Amygdala (tissue), 56 donors: ENCODE measurements around the gene USP2.
A peak's percentile ranks its signal among the peaks of the same experiment; 100 is the strongest.

Experiments used
- DNase-seq, 56 donors: peaks; one replicate each; lab custom pipeline; 2025; lab: John Stamatoyannopoulos, UW

The USP2 gene

GRCh38 chr11:119334174-119334930, 47.1 kb downstream of the USP2 start, which contains the start of gene RNF26:
Gene RNF26 (plus strand): TSS chr11:119334527. CDS start chr11:119335123, 596 bp downstream.
- peak in 55 of 56 donors; percentile 62 to 99 (median 93) for DNase-seq

DNA sequence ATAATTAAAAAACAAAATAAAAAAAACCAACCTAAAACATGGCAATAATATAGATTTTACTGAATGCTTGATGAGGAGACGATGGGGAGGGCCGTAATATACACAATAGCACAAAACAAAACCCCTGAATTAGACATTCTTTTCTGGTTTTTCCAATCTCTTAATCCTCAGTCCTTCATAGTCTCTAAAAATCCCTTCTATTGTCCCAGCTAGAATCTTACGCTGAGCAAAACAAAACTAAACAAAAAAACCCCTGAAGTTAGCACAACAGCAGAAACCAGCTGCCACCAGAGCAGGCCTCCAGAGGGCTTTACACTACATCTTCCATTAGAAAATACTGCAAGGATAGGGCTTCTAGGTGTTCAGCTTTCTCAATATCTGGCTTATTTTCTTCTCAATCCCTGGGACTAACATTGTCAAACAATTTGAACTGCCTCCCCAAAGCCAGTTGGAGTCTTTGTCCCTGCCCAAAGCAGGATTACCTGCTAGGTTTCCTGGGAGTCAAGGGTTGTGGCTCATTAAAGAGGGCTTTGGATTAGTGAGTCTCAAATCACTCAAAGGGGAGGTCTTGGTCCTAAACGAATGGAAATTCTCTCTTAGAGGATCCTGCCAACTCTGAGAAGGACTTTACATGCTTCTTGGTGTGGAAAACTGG, 49.3 kb downstream of the USP2 start:
- DNase-seq = no peak

DNA sequence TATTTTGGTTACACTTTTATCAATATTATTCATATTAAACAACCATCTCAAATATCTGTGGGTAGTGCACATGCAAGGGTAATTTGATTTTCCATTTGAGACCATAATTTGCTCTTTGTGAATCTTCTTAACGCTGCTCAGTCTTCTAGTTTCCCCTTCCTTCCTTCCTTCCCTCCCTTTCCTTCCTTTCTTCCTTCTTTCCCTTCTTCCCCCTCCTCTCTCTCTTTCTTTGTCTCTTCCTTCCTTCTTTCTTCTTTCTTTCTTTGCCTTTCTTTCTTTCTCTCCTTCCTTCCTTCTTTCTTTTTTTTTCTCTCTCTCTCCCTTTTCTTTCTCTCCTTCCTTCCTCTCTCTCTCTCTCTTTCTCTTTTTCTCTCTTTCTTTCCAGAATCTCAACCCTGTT, 51.3 kb downstream of the USP2 start:
- no peak for DNase-seq

- DNase-seq = no peak
These were observed 52.2 kb downstream of the USP2 start for GRCh38 chr11:119329320-119329719.

DNA sequence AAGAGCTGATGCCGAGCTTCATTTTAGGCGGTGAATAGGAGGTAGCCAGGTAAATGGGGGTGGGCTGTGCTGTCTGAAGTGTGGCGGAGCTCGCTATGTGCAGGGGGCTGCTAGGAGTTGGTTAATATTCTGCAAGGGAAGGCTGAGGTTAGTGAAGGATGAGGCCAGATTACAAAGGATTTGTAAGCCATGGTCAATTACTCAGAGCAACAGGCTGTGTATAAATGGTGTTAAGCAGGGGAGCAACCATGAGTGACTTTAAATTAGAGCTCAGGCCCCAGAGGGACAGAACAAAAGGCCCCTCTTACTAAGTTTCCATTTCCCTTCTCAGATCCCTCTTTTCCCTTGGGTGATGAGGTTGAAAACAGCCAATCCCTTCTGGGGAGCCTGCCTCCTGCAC, 57.3 kb downstream of the USP2 start:
- no peak for DNase-seq

- DNase-seq = peak in 41 of 56 donors; percentile 31 to 88 (median 56)
These were observed 57.9 kb downstream of the USP2 start for GRCh38 chr11:119323532-119324033.

- DNase-seq = no peak
These were observed 58.5 kb downstream of the USP2 start for GRCh38 chr11:119322921-119323531.

DNA sequence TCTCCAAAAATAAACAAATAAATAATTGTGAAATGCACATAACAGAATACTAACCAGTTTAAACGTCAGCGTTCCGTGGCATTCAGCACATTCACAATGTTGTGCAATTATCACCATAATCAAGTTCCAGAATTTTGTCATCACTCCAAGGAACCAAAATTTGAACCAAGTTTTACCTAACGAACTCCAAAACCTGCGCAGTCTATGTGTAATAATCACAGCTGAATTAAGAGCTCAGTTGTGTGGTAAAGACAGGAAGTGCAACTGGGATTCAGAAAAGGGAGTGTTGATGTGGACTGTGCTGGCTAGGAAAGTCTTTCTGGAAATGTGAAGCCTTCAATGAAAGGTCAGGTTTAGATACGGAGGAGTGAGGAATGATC, 59.1 kb downstream of the USP2 start:
- DNase-seq = no peak

DNA sequence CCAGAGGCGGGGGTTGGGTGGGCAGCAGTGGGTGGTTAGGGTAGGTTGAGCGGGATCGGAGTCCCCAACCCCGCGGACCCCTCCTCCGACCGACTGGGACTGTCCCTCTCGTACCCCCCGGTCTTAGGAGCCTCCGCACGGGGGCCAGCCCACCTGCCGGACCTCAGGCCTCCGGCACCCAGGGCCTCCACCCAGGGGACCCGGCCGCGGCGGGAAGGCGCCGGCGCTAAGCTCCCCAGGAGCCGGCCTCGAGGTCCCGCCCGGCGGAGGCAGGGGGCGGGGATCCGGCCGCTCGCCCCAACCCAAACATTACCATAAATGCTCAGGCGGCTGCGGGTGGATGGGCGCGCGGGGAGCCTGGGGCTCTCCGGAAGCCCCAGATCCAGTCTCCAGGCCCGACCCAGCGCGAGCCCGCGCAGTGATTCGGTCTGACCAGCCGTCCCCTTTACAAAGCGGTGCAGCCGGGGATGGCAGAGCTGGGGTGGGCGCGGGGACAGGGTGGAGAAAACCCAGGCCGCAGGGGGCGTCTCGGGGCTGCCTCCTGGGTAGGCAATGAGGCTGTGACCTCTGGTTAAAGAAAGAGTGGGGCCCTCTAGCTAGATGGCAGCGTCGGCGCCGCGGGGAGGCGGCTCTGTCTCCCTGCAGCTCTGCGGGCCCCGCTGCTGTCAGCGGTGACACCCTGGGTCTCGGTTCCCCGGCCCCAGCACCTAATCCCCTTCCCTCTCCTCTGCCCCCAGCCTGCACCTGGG, 60.5 kb downstream of the USP2 start:
- peak in 17 of 56 donors; percentile 24 to 73 (median 58) for DNase-seq

DNA sequence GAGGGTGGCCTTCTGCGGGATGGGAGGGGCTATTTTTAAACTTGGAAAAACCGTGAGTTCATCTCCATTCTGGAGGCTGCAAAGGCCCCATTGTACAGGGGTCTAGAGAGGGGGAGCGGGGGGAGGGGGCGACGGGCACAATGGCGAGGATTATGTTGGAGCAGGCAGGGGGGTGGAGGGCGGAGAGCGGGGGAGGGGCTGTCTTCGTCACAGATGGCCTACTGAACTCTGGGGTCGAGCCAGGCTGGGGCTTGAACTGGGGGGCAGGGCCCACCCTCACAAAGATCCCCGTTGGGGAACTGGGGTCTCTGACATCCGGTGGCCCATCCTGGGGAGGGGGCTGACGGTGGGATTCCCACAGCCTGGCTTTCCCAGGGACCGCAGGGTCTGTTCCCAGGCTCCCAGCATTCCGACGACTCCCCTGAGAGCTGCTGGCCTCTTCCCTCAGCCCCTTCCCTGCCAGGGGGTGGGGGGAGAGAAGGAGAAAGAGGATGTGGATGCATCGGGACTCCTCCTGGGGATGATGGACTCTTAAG, 61.2 kb downstream of the USP2 start:
- DNase-seq = peak in 45 of 56 donors; percentile 36 to 87 (median 67)

DNA sequence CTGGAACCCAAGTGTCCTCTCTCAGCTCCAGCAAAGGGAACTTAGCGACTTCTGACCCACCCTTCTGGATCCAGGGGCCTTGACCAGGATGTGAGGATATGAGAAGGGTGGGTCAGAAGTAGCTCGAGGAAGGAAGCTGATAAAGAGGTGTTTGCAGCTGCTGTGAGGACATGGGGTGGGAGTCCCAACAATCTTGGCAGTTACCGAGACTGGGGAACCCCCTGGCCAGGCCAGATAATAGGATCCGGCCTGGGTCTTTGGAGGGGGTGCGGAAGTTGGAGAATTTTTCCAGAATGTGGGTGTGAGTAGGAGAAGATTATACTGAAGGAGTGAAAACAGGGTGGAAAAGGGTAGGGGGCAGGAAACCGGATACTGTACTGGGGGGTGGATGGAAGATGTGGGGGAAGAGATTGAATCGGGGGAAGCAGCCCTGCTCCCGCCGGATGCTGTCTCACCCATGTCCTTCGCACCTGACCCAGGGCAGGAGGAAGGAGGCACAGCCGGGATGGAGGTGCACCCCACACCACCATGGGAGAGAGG, 61.7 kb downstream of the USP2 start:
- DNase-seq = no peak

DNA sequence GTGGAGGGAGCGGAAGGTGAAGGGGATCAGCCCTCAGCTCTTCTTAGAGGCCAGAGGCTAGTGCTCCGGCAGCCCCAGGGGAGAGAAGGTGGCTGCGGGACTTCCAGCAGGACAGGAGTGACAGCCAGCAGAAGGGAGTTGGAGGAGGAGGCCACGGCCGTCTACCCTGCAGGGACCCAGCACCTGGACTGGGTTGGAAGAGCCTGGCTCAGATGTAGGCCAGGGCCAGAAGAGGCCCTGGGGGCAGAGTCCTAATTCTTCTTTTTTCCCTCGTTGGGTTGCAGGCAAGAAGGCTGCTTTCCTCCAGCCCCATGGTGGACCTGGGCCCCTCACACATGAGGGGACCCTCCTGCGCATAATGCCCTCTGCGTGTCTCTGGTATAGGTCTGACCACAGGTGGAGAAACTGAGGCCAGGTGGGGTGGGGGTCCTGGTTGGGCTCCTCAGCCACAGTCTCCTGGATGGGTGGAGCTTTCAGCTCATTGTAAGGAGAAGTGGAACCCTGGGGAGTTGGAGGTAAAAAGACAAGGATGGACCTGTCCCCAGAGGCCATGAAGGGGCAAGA, 62.3 kb downstream of the USP2 start:
- no peak for DNase-seq

DNA sequence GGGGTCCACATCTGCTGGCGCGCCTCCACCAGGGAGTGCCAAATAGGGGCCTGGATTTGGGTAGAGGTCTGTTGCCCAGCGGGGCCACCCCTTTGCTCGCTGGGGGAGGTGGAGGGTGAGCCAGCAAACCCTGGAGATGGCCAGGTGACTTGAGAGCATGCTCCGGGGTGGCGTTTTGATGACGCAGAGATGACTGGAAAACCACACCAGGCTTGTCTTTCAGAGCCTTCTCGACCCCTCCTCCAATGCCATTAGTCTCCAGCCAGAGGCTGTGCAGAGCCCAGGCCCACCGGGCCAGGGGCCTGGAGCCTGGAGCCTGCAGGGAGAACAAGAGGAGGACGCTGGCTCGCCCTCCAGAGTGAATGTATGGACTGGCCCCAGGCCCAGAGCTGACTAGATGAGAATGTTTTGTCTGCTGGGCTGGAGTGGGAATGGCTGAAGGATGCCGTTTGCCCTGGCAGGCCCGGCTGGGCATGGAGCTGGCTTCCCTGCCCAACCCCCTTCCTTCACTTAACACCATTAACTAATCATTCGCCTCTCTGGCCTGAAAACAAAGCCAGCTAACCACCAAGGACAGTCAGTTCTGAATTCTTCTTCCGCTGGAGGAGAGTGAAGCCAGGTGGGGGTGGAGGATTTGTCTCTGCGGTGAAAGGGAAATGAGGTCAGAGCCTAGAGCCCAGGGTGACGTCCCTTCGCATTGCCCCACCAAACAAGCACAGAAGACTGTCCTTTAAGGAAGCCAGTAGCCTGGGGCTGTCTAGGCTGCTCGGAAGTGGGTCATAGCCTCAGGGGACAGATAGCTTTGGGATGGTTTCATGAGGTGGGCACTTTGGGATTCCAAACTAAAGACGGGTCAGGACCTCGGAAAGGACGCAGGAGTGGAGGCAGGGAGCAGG, 63.0 kb downstream of the USP2 start:
- peak in 3 of 56 donors; percentile 15 to 41 (median 22) for DNase-seq

- no peak for DNase-seq
These were observed 63.8 kb downstream of the USP2 start for GRCh38 chr11:119317592-119318239.

GRCh38 chr11:119316729-119317591, 64.5 kb downstream of the USP2 start, which contains the start of gene MCAM:
Gene MCAM (minus strand): TSS chr11:119317130. CDS start chr11:119317101, 29 bp downstream.
- peak in 23 of 56 donors; percentile 23 to 72 (median 51) for DNase-seq

GRCh38 chr11:119316016-119316728, 65.3 kb downstream of the USP2 start:
- DNase-seq = peak in 48 of 56 donors; percentile 31 to 93 (median 74)
